H9 (cell line): ENCODE measurements around the gene TTC24. TPM values are rescaled to one million over a fixed set of nuclear protein-coding genes. Genes with fewer than 3 reads are reported as not detected.

Experiments used
- DNase-seq: peaks from one replicate; pipeline ENCODE4 v3.0.0-alpha.2; 2017
- H2AFZ ChIP-seq: one replicate; pipeline ENCODE4 v1.6.1; 2013; ENCODE audit warnings: mild to moderate bottlenecking, low read length, control low read depth, moderate library complexity
- H2AK5ac ChIP-seq: 2 replicates; pipeline ENCODE4 v1.6.1; 2013; ENCODE audit warnings: low read length, control low read depth, mixed read lengths; ENCODE audit not compliant: insufficient read length
- H2BK120ac ChIP-seq: one replicate; pipeline ENCODE4 v1.6.1; 2013; ENCODE audit warnings: low read depth, mild to moderate bottlenecking, low read length, control low read depth, inconsistent platforms; ENCODE audit not compliant: poor library complexity, severe bottlenecking
- H2BK12ac ChIP-seq: 2 replicates; pipeline ENCODE4 v1.6.1; 2013; ENCODE audit warnings: low read length, control low read depth, mixed read lengths, low read depth; ENCODE audit not compliant: insufficient read length
- H2BK15ac ChIP-seq: 2 replicates; pipeline ENCODE4 v1.6.1; 2013; ENCODE audit warnings: low read depth, low read length, control low read depth
- H2BK20ac ChIP-seq: one replicate; pipeline ENCODE4 v1.6.1; 2013; ENCODE audit warnings: low read depth, mild to moderate bottlenecking, low read length, control low read depth, inconsistent platforms; ENCODE audit not compliant: poor library complexity, severe bottlenecking
- H2BK5ac ChIP-seq: 2 replicates; pipeline ENCODE4 v1.6.1; 2013; ENCODE audit warnings: low read length, control low read depth, mixed read lengths; ENCODE audit not compliant: insufficient read length
- H3K14ac ChIP-seq: 2 replicates; pipeline ENCODE4 v1.6.1; 2013; ENCODE audit warnings: low read length, control low read depth; ENCODE audit not compliant: insufficient read depth
- H3K18ac ChIP-seq: 2 replicates; pipeline ENCODE4 v1.6.1; 2013; ENCODE audit warnings: low read depth, mild to moderate bottlenecking, mixed read lengths, low read length, control low read depth; ENCODE audit not compliant: insufficient read length
- H3K23ac ChIP-seq: 2 replicates; pipeline ENCODE4 v1.6.1; 2013; ENCODE audit warnings: low read length, control low read depth, mixed read lengths, low read depth; ENCODE audit not compliant: insufficient read length
- H3K23me2 ChIP-seq: 2 replicates; pipeline ENCODE4 v1.6.1; 2013; ENCODE audit warnings: low read depth, mild to moderate bottlenecking, mixed read lengths, low read length, control low read depth; ENCODE audit not compliant: insufficient read length, poor library complexity, severe bottlenecking
- H3K27ac ChIP-seq: 2 replicates; pipeline ENCODE4 v1.5.1; 2013; ENCODE audit warnings: low read length, control low read depth, mixed read lengths, low read depth; ENCODE audit not compliant: insufficient read length
- H3K27me3 ChIP-seq: 2 replicates; pipeline ENCODE4 v1.6.1; 2013; ENCODE audit warnings: low read length, control low read depth, inconsistent platforms; ENCODE audit not compliant: insufficient read depth
- H3K4ac ChIP-seq: 2 replicates; pipeline ENCODE4 v1.6.1; 2013; ENCODE audit warnings: low read depth, mild to moderate bottlenecking, control low read depth, inconsistent platforms, low read length, moderate library complexity
- H3K4me1 ChIP-seq: 2 replicates; pipeline ENCODE4 v1.6.1; 2013; ENCODE audit warnings: low read length, control low read depth, inconsistent platforms; ENCODE audit not compliant: insufficient read depth
- H3K4me2 ChIP-seq: 2 replicates; pipeline ENCODE4 v1.6.1; 2013; ENCODE audit warnings: low read length, control low read depth, mixed read lengths; ENCODE audit not compliant: insufficient read length, insufficient read depth
- H3K56ac ChIP-seq: 2 replicates; pipeline ENCODE4 v1.6.1; 2013; ENCODE audit warnings: low read depth, mild to moderate bottlenecking, mixed read lengths, low read length, control low read depth; ENCODE audit not compliant: insufficient read length
- H3K79me1 ChIP-seq: 2 replicates; pipeline ENCODE4 v1.6.1; 2013; ENCODE audit warnings: low read depth, mild to moderate bottlenecking, moderate library complexity, low read length, control low read depth, inconsistent platforms; ENCODE audit not compliant: insufficient read depth, poor library complexity, severe bottlenecking
- H3K79me2 ChIP-seq: 2 replicates; pipeline ENCODE4 v1.6.1; 2013; ENCODE audit warnings: low read length, control low read depth, inconsistent platforms; ENCODE audit not compliant: insufficient read depth
- H3K9ac ChIP-seq: 2 replicates; pipeline ENCODE4 v1.6.1; 2013; ENCODE audit warnings: low read length, control low read depth, mixed read lengths; ENCODE audit not compliant: insufficient read length; ENCODE audit errors: extremely low read depth
- H3K9me3 ChIP-seq: one replicate; pipeline ENCODE4 v1.6.1; 2013; ENCODE audit warnings: low read depth, low read length, inconsistent platforms; ENCODE audit not compliant: control insufficient read depth
- H3T11ph ChIP-seq: one replicate; pipeline ENCODE4 v1.6.1; 2013; ENCODE audit warnings: mild to moderate bottlenecking, low read length, control low read depth, inconsistent platforms
- H4K20me1 ChIP-seq: one replicate; pipeline ENCODE4 v1.6.1; 2013; ENCODE audit not compliant: control insufficient read depth, insufficient read length, insufficient read depth
- H4K5ac ChIP-seq: 2 replicates; pipeline ENCODE4 v1.6.1; 2013; ENCODE audit warnings: low read depth, mild to moderate bottlenecking, mixed read lengths, low read length, control low read depth; ENCODE audit not compliant: insufficient read length
- H4K8ac ChIP-seq: replicated peaks from 2 replicates; pipeline ENCODE4 v1.6.1; 2013; ENCODE audit warnings: low read length, control low read depth, mixed read lengths, low read depth; ENCODE audit not compliant: insufficient read length
- H4K91ac ChIP-seq: 2 replicates; pipeline ENCODE4 v1.6.1; 2013; ENCODE audit warnings: low read depth, mild to moderate bottlenecking, moderate library complexity, mixed read lengths, low read length, control low read depth; ENCODE audit not compliant: insufficient read length
- H3K27ac Mint-ChIP-seq, 3 experiments: 2 replicates in 2 of 3; 3 replicates in 1 of 3; pipeline ENCODE4 v1.8.0; 2020 to 2021; ENCODE audit warnings: mixed read lengths in 3 of 3, mild to moderate bottlenecking in 1 of 3, moderate library complexity in 1 of 3
- H3K27me3 Mint-ChIP-seq: 2 replicates; pipeline ENCODE4 v1.8.0; 2021; ENCODE audit warnings: low read depth, mild to moderate bottlenecking, moderate library complexity, mixed read lengths
- H3K36me3 Mint-ChIP-seq, 3 experiments: 2 replicates in 2 of 3; 3 replicates in 1 of 3; pipeline ENCODE4 v1.8.0; 2020 to 2021; ENCODE audit warnings: low read depth in 3 of 3, mixed read lengths in 3 of 3; ENCODE audit not compliant: insufficient read depth in 1 of 3
- H3K4me1 Mint-ChIP-seq, 2 experiments: 2 replicates each; pipeline ENCODE4 v1.8.0; 2020; ENCODE audit warnings: mixed read lengths in 2 of 2
- H3K4me3 Mint-ChIP-seq, 2 experiments: 2 replicates in 1 of 2; 3 replicates in 1 of 2; pipeline ENCODE4 v1.8.0; 2020 to 2021; ENCODE audit warnings: mild to moderate bottlenecking in 2 of 2, mixed read lengths in 2 of 2, moderate library complexity in 1 of 2
- H3K9me3 Mint-ChIP-seq, 2 experiments: 2 replicates in 1 of 2; 3 replicates in 1 of 2; pipeline ENCODE4 v1.8.0; 2020; ENCODE audit warnings: mild to moderate bottlenecking in 2 of 2, mixed read lengths in 2 of 2, moderate library complexity in 1 of 2
- WGBS: extraction: QIAGEN DNeasy Blood & Tissue Kit; methylation state at CpG from one replicate; pipeline ENCODE4 v1.1.7; 2013; ENCODE audit warnings: missing lambda C conversion rate, low lambda C conversion rate, mixed read lengths; ENCODE audit not compliant: insufficient read length; ENCODE audit errors: extremely low coverage; 5-methylcytosine and 5-hydroxymethylcytosine counted together
- total RNA-seq: library from RNA; stranded (reverse); gene quantifications from 2 replicates; pipeline ENCODE4 v1.2.1, GENCODE V29; 2021
- TF ChIP-seq, protein P1 (sequence below): fragments of 200-600 bp; sonication (generic); conservative IDR thresholded peaks from 3 replicates; pipeline ENCODE4 v1.8.0; 2021; ENCODE audit warnings: antibody characterized with exemption, mild to moderate bottlenecking

TTC24 gene
- total RNA-seq, 1 experiment from 2014 or later = 0.26 TPM

DNA sequence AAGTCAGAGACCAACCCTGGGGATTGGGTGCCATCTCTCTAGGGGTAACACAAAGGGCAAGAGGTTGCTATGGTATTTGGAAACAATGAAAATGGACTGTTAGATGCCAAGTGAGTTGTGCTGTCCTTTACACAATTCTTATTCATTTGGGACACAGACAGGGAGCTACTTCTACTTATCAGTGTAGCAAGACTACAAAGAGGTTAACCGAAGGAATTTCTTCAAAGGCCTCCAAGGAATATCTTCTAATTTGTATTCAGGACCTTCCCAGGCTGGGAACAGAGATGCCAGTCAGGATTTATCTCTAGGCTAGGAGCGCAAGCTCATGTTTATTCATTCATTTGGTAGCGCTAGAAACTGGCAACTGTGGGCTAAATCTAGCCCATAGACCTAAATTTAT, 14.7 kb downstream of the TTC24 start:
- no peaks in the 10 kb centered on the region for H3K27me3 Mint-ChIP-seq
- peaks cover 2% of the 10 kb centered on the region for H4K20me1 ChIP-seq
- no peak overlapping the region for H3K27ac Mint-ChIP-seq
- no peak overlapping the region for H3K27ac ChIP-seq
- H3K4me3 Mint-ChIP-seq = no peak overlapping the region
- no peak overlapping the region for H3K18ac ChIP-seq
- H3K14ac ChIP-seq = no peak overlapping the region
- H3K23ac ChIP-seq = no peak overlapping the region
- H3K4ac ChIP-seq = no peak overlapping the region
- DNase-seq = no peak
- peaks cover 32 to 69% (median 56%) of the 10 kb centered on the region in 3 experiments; a peak in 6 of 7 replicates for H3K36me3 Mint-ChIP-seq
- H3K79me1 ChIP-seq = no peaks in the 10 kb centered on the region
- H4K5ac ChIP-seq = no peak overlapping the region
- H2BK20ac ChIP-seq = no peak overlapping the region
- WGBS = no CpG with 5 or more reads among the region's 3 CpGs
- peaks cover 16 to 17% of the 10 kb centered on the region in 2 experiments for H3K4me1 Mint-ChIP-seq
- no peak overlapping the region for H2BK120ac ChIP-seq
- no peak overlapping the region for H2BK5ac ChIP-seq
- H2AFZ ChIP-seq = no peak overlapping the region
- no peak overlapping the region for H2AK5ac ChIP-seq
- H3K9me3 ChIP-seq = no peaks in the 10 kb centered on the region
- no peaks in the 10 kb centered on the region for H3K27me3 ChIP-seq
- H2BK12ac ChIP-seq = no peak overlapping the region
- no peak overlapping the region for H3K9ac ChIP-seq
- no peak overlapping the region for H4K91ac ChIP-seq
- no peak overlapping the region for H4K8ac ChIP-seq
- H3K56ac ChIP-seq = no peak overlapping the region
- peaks cover 3% of the 10 kb centered on the region for H3K23me2 ChIP-seq
- no peaks in the 10 kb centered on the region for H3K9me3 Mint-ChIP-seq
- no peak overlapping the region for H2BK15ac ChIP-seq
- H3K4me2 ChIP-seq = no peak overlapping the region
- no peaks in the 10 kb centered on the region for H3K4me1 ChIP-seq
- H3K79me2 ChIP-seq = no peaks in the 10 kb centered on the region
- TF ChIP-seq, protein P1, sequence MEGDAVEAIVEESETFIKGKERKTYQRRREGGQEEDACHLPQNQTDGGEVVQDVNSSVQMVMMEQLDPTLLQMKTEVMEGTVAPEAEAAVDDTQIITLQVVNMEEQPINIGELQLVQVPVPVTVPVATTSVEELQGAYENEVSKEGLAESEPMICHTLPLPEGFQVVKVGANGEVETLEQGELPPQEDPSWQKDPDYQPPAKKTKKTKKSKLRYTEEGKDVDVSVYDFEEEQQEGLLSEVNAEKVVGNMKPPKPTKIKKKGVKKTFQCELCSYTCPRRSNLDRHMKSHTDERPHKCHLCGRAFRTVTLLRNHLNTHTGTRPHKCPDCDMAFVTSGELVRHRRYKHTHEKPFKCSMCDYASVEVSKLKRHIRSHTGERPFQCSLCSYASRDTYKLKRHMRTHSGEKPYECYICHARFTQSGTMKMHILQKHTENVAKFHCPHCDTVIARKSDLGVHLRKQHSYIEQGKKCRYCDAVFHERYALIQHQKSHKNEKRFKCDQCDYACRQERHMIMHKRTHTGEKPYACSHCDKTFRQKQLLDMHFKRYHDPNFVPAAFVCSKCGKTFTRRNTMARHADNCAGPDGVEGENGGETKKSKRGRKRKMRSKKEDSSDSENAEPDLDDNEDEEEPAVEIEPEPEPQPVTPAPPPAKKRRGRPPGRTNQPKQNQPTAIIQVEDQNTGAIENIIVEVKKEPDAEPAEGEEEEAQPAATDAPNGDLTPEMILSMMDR = no peak
- H3T11ph ChIP-seq = no peak overlapping the region
